K562 (cell line): ENCODE measurements around the gene SLC6A6. TPM values are rescaled to one million over a fixed set of nuclear protein-coding genes. Genes with fewer than 3 reads are reported as not detected.
A peak's percentile ranks its signal among the peaks of the same experiment; 100 is the strongest.

Experiments used
- ADNP ChIP-seq: fragments of 200-800 bp; sonication (Bioruptor generic); IDR thresholded peaks from 2 replicates; pipeline ENCODE4 v1.6.1; 2016; ENCODE audit warnings: missing genetic modification characterization, missing compliant biosample characterization
- CC2D1A ChIP-seq: fragments of 450-650 bp; IDR thresholded peaks from 2 replicates; pipeline ENCODE4 v1.6.1; 2017; ENCODE audit warnings: mild to moderate bottlenecking
- CHAMP1 ChIP-seq: fragments of 450-650 bp; IDR thresholded peaks from 2 replicates; pipeline ENCODE4 v1.6.1; 2016; ENCODE audit warnings: mild to moderate bottlenecking
- CHD4 ChIP-seq: fragments of 200-600 bp; sonication (generic); IDR thresholded peaks from 3 replicates; pipeline ENCODE4 v1.6.1; 2012; ENCODE audit warnings: low read depth, mild to moderate bottlenecking, mixed read lengths, low read length, inconsistent platforms; ENCODE audit not compliant: insufficient read depth, insufficient replicate concordance, poor library complexity, severe bottlenecking
- FOXK1 ChIP-seq: sonication (generic); formaldehyde crosslinking; IDR thresholded peaks from 2 replicates; pipeline ENCODE4 v1.8.0; 2022; ENCODE audit warnings: missing genetic modification reagents, mild to moderate bottlenecking, borderline replicate concordance
- FOXO4 ChIP-seq: fragments of 450-650 bp; formaldehyde crosslinking; IDR thresholded peaks from 2 replicates; pipeline ENCODE4 v1.4.0; 2020; ENCODE audit warnings: mild to moderate bottlenecking, moderate library complexity
- FUS ChIP-seq: fragments of 200-400 bp; formaldehyde crosslinking; optimal IDR thresholded peaks from 2 replicates; pipeline ENCODE3; 2017; ENCODE audit warnings: low read depth, low read length
- HMG20A ChIP-seq: fragments of 450-650 bp; formaldehyde crosslinking; conservative IDR thresholded peaks from 2 replicates; pipeline ENCODE4 v1.4.0; 2020; ENCODE audit warnings: mild to moderate bottlenecking, mixed read lengths
- KDM2B ChIP-seq: fragments of 250-450 bp; sonication (Bioruptor Pico); IDR thresholded peaks from 2 replicates; pipeline ENCODE4 v1.8.0; 2021; ENCODE audit warnings: mild to moderate bottlenecking, moderate library complexity
- MAX ChIP-seq: sonication (generic); formaldehyde crosslinking; IDR thresholded peaks from 2 replicates; pipeline ENCODE4 v1.9.0; 2022; ENCODE audit warnings: mild to moderate bottlenecking, missing genetic modification reagents
- MTF1 ChIP-seq: fragments of 250-450 bp; sonication (Bioruptor Pico); IDR thresholded peaks from 2 replicates; pipeline ENCODE4 v1.9.0; 2021; ENCODE audit warnings: moderate library complexity, mild to moderate bottlenecking, inconsistent platforms, borderline replicate concordance
- RBBP5 ChIP-seq: fragments of 200-600 bp; sonication (generic); IDR thresholded peaks from 2 replicates; pipeline ENCODE4 v1.6.1; 2012; ENCODE audit warnings: borderline replicate concordance, mild to moderate bottlenecking, low read length, control low read depth, inconsistent platforms; ENCODE audit not compliant: insufficient read depth, poor library complexity, severe bottlenecking
- RBM22 ChIP-seq: fragments of 200-400 bp; formaldehyde crosslinking; IDR thresholded peaks from 2 replicates; pipeline ENCODE4 v1.6.1; 2018; ENCODE audit warnings: low read length, low read depth; ENCODE audit not compliant: poor library complexity, severe bottlenecking
- RFX7 ChIP-seq: fragments of 250-450 bp; sonication (Bioruptor Pico); IDR thresholded peaks from 2 replicates; pipeline ENCODE4 v1.5.1; 2021; ENCODE audit warnings: mild to moderate bottlenecking
- SAP30 ChIP-seq: fragments of 200-600 bp; sonication (generic); IDR thresholded peaks from 2 replicates; pipeline ENCODE4 v1.6.1; 2012; ENCODE audit warnings: borderline replicate concordance, low read depth, mild to moderate bottlenecking, moderate library complexity, low read length, control low read depth, inconsistent platforms; ENCODE audit not compliant: insufficient read depth, poor library complexity, severe bottlenecking
- TCF3 ChIP-seq: sonication (generic); formaldehyde crosslinking; IDR thresholded peaks from 2 replicates; pipeline ENCODE4 v1.4.0; 2020; ENCODE audit warnings: mild to moderate bottlenecking, missing genetic modification reagents
- TEAD2 ChIP-seq: fragments of 450-650 bp; IDR thresholded peaks from 2 replicates; pipeline ENCODE4 v1.6.1; 2016; ENCODE audit warnings: missing genetic modification characterization, control low read depth, missing compliant biosample characterization
- TFAP4 ChIP-seq: sonication (generic); formaldehyde crosslinking; IDR thresholded peaks from 2 replicates; pipeline ENCODE4 v1.8.0; 2022; ENCODE audit warnings: missing genetic modification reagents, mild to moderate bottlenecking, moderate library complexity, borderline replicate concordance
- ZNF134 ChIP-seq: fragments of 250-450 bp; sonication (Bioruptor Pico); conservative IDR thresholded peaks from 2 replicates; pipeline ENCODE4 v1.4.0; 2020
- ZNF408 ChIP-seq: fragments of 250-450 bp; sonication (Bioruptor Pico); IDR thresholded peaks from 2 replicates; pipeline ENCODE4 v1.4.0; 2020; ENCODE audit warnings: low read depth, mild to moderate bottlenecking, moderate library complexity
- ZNF696 ChIP-seq: fragments of 250-450 bp; sonication (Bioruptor Pico); conservative IDR thresholded peaks from 2 replicates; pipeline ENCODE4 v1.4.0; 2020; ENCODE audit warnings: mild to moderate bottlenecking, moderate library complexity
- ZNF717 ChIP-seq: fragments of 250-450 bp; sonication (Bioruptor Pico); IDR thresholded peaks from 2 replicates; pipeline ENCODE4 v1.5.0; 2021
- polyA plus RNA-seq, 8 experiments: library from polyadenylated mRNA; depleted of rRNA in 4 of 8; stranded (reverse) in 5 of 8; unstranded in 3 of 8; fragments of >200 nt; fragmentation: Nextera tagmentation in 2 of 8; fragmentation: Illumina TruSeq in 1 of 8; extraction: Ambion mirVana in 2 of 8; extraction: Trizol in 1 of 8; gene quantifications; 2 replicates each; pipeline versions ENCODE4 v1.2.1 to v1.2.3, GENCODE V29; 2011 to 2014; ENCODE audit warnings: inconsistent platforms in 1 of 8, missing spikeins in 1 of 8
- total RNA-seq, 7 experiments: library from RNA; depleted of rRNA in 6 of 7; stranded (reverse); fragments of >200 nt in 6 of 7; fragmentation: Illumina TruSeq in 2 of 7; extraction: Trizol in 2 of 7; gene quantifications; 2 replicates each; pipeline versions ENCODE4 v1.2.1 to v1.2.3, GENCODE V29; 2011 to 2021; ENCODE audit warnings: low replicate concordance in 1 of 7

The SLC6A6 gene
- total and polyA plus RNA-seq, 9 of the 15 experiments (the other 6 are each of a cell fraction or from before 2014, with no cell fraction given): 12.3 to 203 (median 93.2) TPM

GRCh38 chr3:14370720-14371572, 31.5 kb upstream of the SLC6A6 start (continued):
- TF ChIP-seq CHAMP1: no peak
- TF ChIP-seq SAP30: no peak
- no peak for TF ChIP-seq TCF3 (CRISPR knock-in tag)
- TF ChIP-seq ZNF134 (CRISPR knock-in tag): no peak
- 0 out of 2 replicates have a peak, but pooled peaks have one; percentile 12 for TF ChIP-seq ZNF717 (CRISPR knock-in tag)
- TF ChIP-seq KDM2B (CRISPR knock-in tag): no peak
- TF ChIP-seq TEAD2 (tag): no peak
- peak; percentile 75; the same call in 1 of the 2 replicates for TF ChIP-seq ADNP (tag)
- no peak for TF ChIP-seq HMG20A (CRISPR knock-in tag)
- peak; percentile 86 for TF ChIP-seq CHD4
- TF ChIP-seq MTF1 (CRISPR knock-in tag): no peak
- peak; percentile 31; the same call in 1 of the 2 replicates for TF ChIP-seq MAX (CRISPR knock-in tag)
- TF ChIP-seq FOXO4 (CRISPR knock-in tag): no peak
- no peak for TF ChIP-seq CC2D1A
- TF ChIP-seq FUS: no peak
- TF ChIP-seq RFX7 (CRISPR knock-in tag): no peak
- TF ChIP-seq FOXK1 (CRISPR knock-in tag): no peak; the same call in 1 of the 2 replicates
- no peak for TF ChIP-seq RBM22
- TF ChIP-seq ZNF408: no peak
- peak; percentile 35; the same call in 1 of the 2 replicates for TF ChIP-seq TFAP4 (CRISPR knock-in tag)
- no peak for TF ChIP-seq RBBP5
- TF ChIP-seq ZNF696: no peak
